ENCODE results near the gene TENM3.

Gene TENM3

DNA sequence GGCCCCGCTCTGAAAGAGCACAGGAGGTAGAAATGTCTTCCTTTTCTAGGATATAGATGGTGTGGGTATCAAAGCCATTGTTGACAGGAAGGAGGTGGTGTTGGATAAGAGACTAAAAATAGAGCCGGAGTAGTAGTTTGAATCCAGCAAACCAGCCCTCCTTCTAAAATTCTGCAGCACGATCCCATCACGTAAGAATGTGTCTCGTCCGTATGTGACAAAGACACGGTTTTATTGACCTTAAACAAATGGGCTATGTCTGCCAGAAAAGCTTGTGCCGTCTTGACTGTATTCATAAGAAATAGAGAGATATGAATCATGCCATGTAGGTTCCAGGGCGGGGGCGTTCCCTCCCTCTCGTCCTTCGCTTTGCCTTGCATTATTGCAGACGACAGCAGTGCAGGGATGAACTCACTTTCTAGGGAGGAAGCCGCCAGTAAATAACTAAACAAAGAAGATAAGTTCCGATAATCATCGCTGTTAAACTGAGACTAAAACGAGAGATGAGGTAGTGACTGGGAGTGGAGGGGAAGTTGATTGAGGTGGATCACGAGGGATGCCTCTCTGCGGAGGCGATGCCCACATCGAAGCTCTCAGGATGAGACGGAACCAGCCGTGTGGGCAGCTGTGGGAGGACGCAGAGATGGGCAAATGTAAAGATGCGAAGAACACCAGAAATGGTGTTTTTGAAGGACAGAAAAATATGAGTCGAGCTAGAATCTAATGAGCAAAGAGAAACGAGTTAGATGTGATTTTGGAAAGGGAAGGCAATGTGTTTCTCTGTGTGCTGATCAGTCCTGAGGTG is 3.4 kb downstream of the TENM3 start:
- TF ChIP-seq, protein P1, sequence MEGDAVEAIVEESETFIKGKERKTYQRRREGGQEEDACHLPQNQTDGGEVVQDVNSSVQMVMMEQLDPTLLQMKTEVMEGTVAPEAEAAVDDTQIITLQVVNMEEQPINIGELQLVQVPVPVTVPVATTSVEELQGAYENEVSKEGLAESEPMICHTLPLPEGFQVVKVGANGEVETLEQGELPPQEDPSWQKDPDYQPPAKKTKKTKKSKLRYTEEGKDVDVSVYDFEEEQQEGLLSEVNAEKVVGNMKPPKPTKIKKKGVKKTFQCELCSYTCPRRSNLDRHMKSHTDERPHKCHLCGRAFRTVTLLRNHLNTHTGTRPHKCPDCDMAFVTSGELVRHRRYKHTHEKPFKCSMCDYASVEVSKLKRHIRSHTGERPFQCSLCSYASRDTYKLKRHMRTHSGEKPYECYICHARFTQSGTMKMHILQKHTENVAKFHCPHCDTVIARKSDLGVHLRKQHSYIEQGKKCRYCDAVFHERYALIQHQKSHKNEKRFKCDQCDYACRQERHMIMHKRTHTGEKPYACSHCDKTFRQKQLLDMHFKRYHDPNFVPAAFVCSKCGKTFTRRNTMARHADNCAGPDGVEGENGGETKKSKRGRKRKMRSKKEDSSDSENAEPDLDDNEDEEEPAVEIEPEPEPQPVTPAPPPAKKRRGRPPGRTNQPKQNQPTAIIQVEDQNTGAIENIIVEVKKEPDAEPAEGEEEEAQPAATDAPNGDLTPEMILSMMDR (IDR thresholded peaks at IDR 0.05; ENCODE audit: low read depth, low read length, poor library complexity, severe bottlenecking) = no peak
- no peak for TF ChIP-seq EZH2phosphoT487 (IDR thresholded peaks at IDR 0.05; ENCODE audit: borderline replicate concordance, low read length)
- Histone ChIP-seq H3K9me3 (ENCODE audit: control insufficient read depth, insufficient read depth, low read length) (no peaks in the 10 kb centered on the region; the same call in 1 of the 2 replicates), H3K4me3 (ENCODE audit: low read length) (no peak overlapping the region), H3F3A (ENCODE audit: control insufficient read depth, insufficient read depth) (no peaks in the 10 kb centered on the region), H4K20me1 (ENCODE audit: control insufficient read depth, insufficient read depth, low read depth, low read length) (no peaks in the 10 kb centered on the region), H3K79me2 (ENCODE audit: control insufficient read depth, low read length) (no peaks in the 10 kb centered on the region), H3K4me2 (ENCODE audit: low read length) (no peak overlapping the region), H3K27me3 (ENCODE audit: control insufficient read depth, low read length) (no peaks in the 10 kb centered on the region), H3K36me3 (ENCODE audit: control insufficient read depth, low read length) (no peaks in the 10 kb centered on the region), H3K27ac (ENCODE audit: low read depth, low read length) (no peak overlapping the region), H3K9me2 (replicated peaks; ENCODE audit: control insufficient read depth, low read length) (no peaks in the 10 kb centered on the region), H3K4me1 (ENCODE audit: control insufficient read depth, low read length) (no peaks in the 10 kb centered on the region)

DNA sequence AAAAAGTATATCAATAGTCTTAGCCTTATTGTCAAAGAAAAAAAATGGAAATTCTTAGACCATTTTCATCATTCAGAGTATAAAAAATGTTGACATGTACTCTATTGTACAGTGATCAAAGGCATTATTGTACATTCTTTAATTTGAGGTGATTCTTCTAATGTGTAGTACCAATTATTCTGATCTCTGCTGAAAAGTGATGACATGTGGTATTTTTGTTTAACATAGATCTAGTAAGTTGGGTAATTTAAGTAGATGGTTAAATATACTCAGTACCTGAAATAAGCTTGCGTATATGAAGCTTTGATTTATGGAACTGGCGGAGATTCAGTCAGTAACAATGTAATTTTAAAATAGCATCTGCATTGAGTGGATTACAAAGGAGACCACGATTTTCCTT is 5.1 kb downstream of the TENM3 start:
- H3K36me3 ChIP-seq (ENCODE audit: control insufficient read depth, low read length) = no peaks in the 10 kb centered on the region
- H3K79me2 ChIP-seq (ENCODE audit: control insufficient read depth, low read length) = no peaks in the 10 kb centered on the region
- H4K20me1 ChIP-seq (ENCODE audit: control insufficient read depth, insufficient read depth, low read depth, low read length) = no peaks in the 10 kb centered on the region
- no peaks in the 10 kb centered on the region; the same call in 1 of the 2 replicates for H3K9me3 ChIP-seq (ENCODE audit: control insufficient read depth, insufficient read depth, low read length)
- H3F3A ChIP-seq (ENCODE audit: control insufficient read depth, insufficient read depth) = no peaks in the 10 kb centered on the region
- H3K27ac ChIP-seq (ENCODE audit: low read depth, low read length) = no peak overlapping the region
- no peaks in the 10 kb centered on the region for H3K4me1 ChIP-seq (ENCODE audit: control insufficient read depth, low read length)
- TF ChIP-seq EZH2phosphoT487 (IDR thresholded peaks at IDR 0.05; ENCODE audit: borderline replicate concordance, low read length) = no peak
- TF ChIP-seq, protein P1 (IDR thresholded peaks at IDR 0.05; ENCODE audit: low read depth, low read length, poor library complexity, severe bottlenecking) = no peak
- H3K9me2 ChIP-seq (replicated peaks; ENCODE audit: control insufficient read depth, low read length) = no peaks in the 10 kb centered on the region
- no peaks in the 10 kb centered on the region for H3K27me3 ChIP-seq (ENCODE audit: control insufficient read depth, low read length)
- H3K4me3 ChIP-seq (ENCODE audit: low read length) = no peak overlapping the region
- H3K4me2 ChIP-seq (ENCODE audit: low read length) = no peak overlapping the region

DNA sequence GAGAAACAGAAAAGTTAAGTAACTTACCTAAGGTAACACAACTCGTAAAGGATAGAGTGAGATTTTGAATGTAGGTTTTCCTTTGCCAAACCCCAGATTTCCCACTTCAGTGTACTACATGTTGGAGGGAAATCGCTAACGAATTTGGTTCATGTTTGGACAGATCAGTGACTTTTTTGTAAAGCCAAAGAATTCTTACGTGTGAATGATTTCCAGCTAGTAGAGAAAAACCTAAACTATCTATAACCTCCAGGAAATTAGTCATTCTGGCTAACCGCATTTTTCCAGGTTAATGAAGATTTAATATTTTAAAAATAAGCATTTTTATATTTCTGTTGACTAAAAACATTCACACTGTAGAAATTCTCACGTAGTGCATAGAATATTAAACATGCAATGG is 7.2 kb downstream of the TENM3 start:
- H3K9me2 ChIP-seq (replicated peaks; ENCODE audit: control insufficient read depth, low read length) = no peaks in the 10 kb centered on the region
- H3K79me2 ChIP-seq (ENCODE audit: control insufficient read depth, low read length) = no peaks in the 10 kb centered on the region
- H3K9me3 ChIP-seq (ENCODE audit: control insufficient read depth, insufficient read depth, low read length) = no peaks in the 10 kb centered on the region; the same call in 1 of the 2 replicates
- H3K4me1 ChIP-seq (ENCODE audit: control insufficient read depth, low read length) = no peaks in the 10 kb centered on the region
- no peak overlapping the region for H3K4me2 ChIP-seq (ENCODE audit: low read length)
- no peaks in the 10 kb centered on the region for H3F3A ChIP-seq (ENCODE audit: control insufficient read depth, insufficient read depth)
- no peak overlapping the region for H3K27ac ChIP-seq (ENCODE audit: low read depth, low read length)
- H4K20me1 ChIP-seq (ENCODE audit: control insufficient read depth, insufficient read depth, low read depth, low read length) = no peaks in the 10 kb centered on the region
- TF ChIP-seq, protein P1 (IDR thresholded peaks at IDR 0.05; ENCODE audit: low read depth, low read length, poor library complexity, severe bottlenecking) = no peak
- TF ChIP-seq EZH2phosphoT487 (IDR thresholded peaks at IDR 0.05; ENCODE audit: borderline replicate concordance, low read length) = no peak
- no peak overlapping the region for H3K4me3 ChIP-seq (ENCODE audit: low read length)
- H3K36me3 ChIP-seq (ENCODE audit: control insufficient read depth, low read length) = no peaks in the 10 kb centered on the region
- no peaks in the 10 kb centered on the region for H3K27me3 ChIP-seq (ENCODE audit: control insufficient read depth, low read length)
